PC-9 (cell line): ENCODE results near the gene PTPRS. TPM values are rescaled to one million over a fixed set of nuclear protein-coding genes. Genes with fewer than 3 reads are reported as not detected.

Experiments used
- BruUV-seq: library from RNA; stranded (reverse); fragments of 400-500 nt; replicated peaks from 2 replicates; lab custom pipeline; 2021; lab: Mats Ljungman, UMichigan
- CTCF ChIA-PET: fragments of 300-600 bp; sonication (Branson Sonifier 250); formaldehyde crosslinking; loops from one replicate; lab custom pipeline; 2022; ENCODE audit warnings: antibody characterized with exemption; lab: Charles Lee
- POLR2A ChIA-PET: fragments of 300-600 bp; sonication (Branson Sonifier 250); formaldehyde crosslinking; loops from one replicate; lab custom pipeline; 2022; ENCODE audit warnings: antibody characterized with exemption; ENCODE audit not compliant: unreplicated experiment; lab: Charles Lee
- DNase-seq, 2 experiments: peaks; one replicate each; pipeline versions ENCODE4 v3.0.0 to v3.0.0-alpha.2; 2015 to 2022; ENCODE audit warnings: mixed read lengths in 1 of 2
- H2AFZ ChIP-seq: fragments of 200-600 bp; sonication (generic); 2 replicates; pipeline ENCODE4 v1.8.1; 2017; ENCODE audit warnings: antibody characterized with exemption
- H3F3A ChIP-seq: fragments of 200-600 bp; sonication (generic); 2 replicates; pipeline ENCODE4 v1.8.1; 2017; ENCODE audit warnings: antibody characterized with exemption, mild to moderate bottlenecking, low read depth; ENCODE audit not compliant: insufficient read depth
- H3K27ac ChIP-seq: fragments of 200-600 bp; sonication (generic); 2 replicates; pipeline ENCODE4 v1.6.1; 2016; ENCODE audit warnings: mixed run types
- H3K27me3 ChIP-seq: fragments of 200-600 bp; sonication (generic); 2 replicates; pipeline ENCODE4 v1.6.1; 2016; ENCODE audit warnings: low read depth, mixed run types; ENCODE audit not compliant: insufficient read depth
- H3K36me3 ChIP-seq: fragments of 200-600 bp; sonication (generic); 2 replicates; pipeline ENCODE4 v1.6.1; 2016; ENCODE audit warnings: low read depth, mixed run types
- H3K4me1 ChIP-seq: fragments of 200-600 bp; sonication (generic); replicated peaks from 2 replicates; pipeline ENCODE4 v1.6.1; 2016; ENCODE audit warnings: mixed run types; ENCODE audit not compliant: insufficient read depth
- H3K4me2 ChIP-seq: fragments of 200-600 bp; sonication (generic); 2 replicates; pipeline ENCODE4 v1.6.1; 2017; ENCODE audit warnings: mixed run types
- H3K4me3 ChIP-seq: fragments of 200-600 bp; sonication (generic); 2 replicates; pipeline ENCODE4 v1.6.1; 2016; ENCODE audit warnings: mixed run types
- H3K79me2 ChIP-seq: fragments of 200-600 bp; sonication (generic); 2 replicates; pipeline ENCODE4 v1.6.1; 2017; ENCODE audit warnings: low read depth, mixed run types
- H3K9me2 ChIP-seq: fragments of 200-600 bp; sonication (generic); 2 replicates; pipeline ENCODE4 v1.8.1; 2017; ENCODE audit warnings: mild to moderate bottlenecking; ENCODE audit not compliant: insufficient read depth
- H3K9me3 ChIP-seq: fragments of 200-600 bp; sonication (generic); 2 replicates; pipeline ENCODE4 v1.8.1; 2016; ENCODE audit warnings: low read depth; ENCODE audit not compliant: insufficient read depth
- H4K20me1 ChIP-seq: fragments of 200-600 bp; sonication (generic); 2 replicates; pipeline ENCODE4 v1.8.1; 2017; ENCODE audit not compliant: insufficient read depth
- EZH2 ChIP-seq: fragments of 200-600 bp; sonication (generic); IDR thresholded peaks from 2 replicates; pipeline ENCODE4 v1.8.0; 2017; ENCODE audit warnings: antibody characterized with exemption, low read depth
- intact Hi-C: fragments of 100-400 bp; cut with micrococcal nuclease; formaldehyde crosslinking; loops from one replicate; pipeline ENCODE4 v1.10.0; 2022; ENCODE audit not compliant: unreplicated experiment
- total RNA-seq: library from RNA; stranded (reverse); gene quantifications from 2 replicates; pipeline ENCODE4 v1.2.3, GENCODE V29; 2021
- TF ChIP-seq, protein P1 (sequence below): fragments of 200-600 bp; sonication (generic); conservative IDR thresholded peaks from 2 replicates; pipeline ENCODE4 v1.6.1; 2017; ENCODE audit warnings: mixed run types, antibody characterized with exemption, mild to moderate bottlenecking, moderate library complexity

PTPRS gene
- total RNA-seq, 1 experiment from 2014 or later, result 131 TPM

DNA sequence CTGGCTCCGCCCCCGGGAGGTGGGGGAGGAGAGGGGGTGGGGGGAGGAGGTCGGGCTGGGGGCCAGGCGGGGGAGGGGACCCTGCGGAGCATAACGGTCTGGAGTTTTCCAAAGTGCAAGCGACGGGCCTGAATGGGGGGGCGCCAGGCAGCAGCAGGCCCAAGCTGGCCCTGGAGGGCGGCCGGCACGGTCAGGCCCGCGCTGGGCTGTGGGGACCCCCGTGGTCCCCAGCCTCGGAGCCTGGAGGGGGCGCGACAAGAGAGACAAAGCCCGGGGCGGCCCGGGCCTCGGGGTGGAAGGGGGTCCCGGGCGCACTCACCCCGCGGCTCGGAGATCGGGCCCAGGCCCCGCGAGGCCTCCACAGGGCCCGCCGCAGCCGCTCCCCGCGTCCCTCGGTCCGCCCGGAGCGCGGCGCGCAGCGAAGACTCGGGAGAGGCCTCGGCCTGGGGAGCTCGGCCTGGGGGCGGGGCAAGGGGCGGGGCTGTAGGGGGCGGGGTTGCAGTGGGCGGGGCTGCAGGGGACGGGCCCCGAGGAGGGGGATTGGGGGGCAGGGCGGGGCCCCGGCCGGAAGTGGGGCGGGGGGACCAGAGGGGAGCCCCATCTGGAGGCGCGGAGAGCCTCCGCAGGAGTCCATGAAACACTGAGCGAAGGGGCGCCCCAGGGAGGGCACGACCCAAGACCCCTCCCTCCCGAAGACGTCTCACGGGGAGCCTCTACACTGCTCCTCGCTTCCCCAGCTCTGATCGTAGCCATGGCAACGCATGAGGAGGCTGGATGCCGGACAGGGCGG lies 47.6 kb downstream of the PTPRS start:
- Histone ChIP-seq H3K4me2 (peak overlapping the region; percentile 67), H3F3A (peaks cover 5% of the 10 kb centered on the region; the same call in 1 of the 2 replicates), H3K79me2 (peaks cover 5% of the 10 kb centered on the region; the same call in 1 of the 2 replicates), H3K9me3 (no peaks in the 10 kb centered on the region), H4K20me1 (no peaks in the 10 kb centered on the region; the same call in 1 of the 2 replicates), H3K36me3 (no peaks in the 10 kb centered on the region), H3K4me3 (peak overlapping the region; percentile 58; the same call in 1 of the 2 replicates), H2AFZ (no peak overlapping the region), H3K9me2 (no peaks in the 10 kb centered on the region), H3K27me3 (no peaks in the 10 kb centered on the region), H3K27ac (no peak overlapping the region), H3K4me1 (peaks cover 3% of the 10 kb centered on the region)
- POLR2A ChIA-PET, result interaction anchor here (0.5 kb wide), 1 partner anchor 14 kb away, joined by 3 read pairs; no protein-coding TSS in a partner anchor
- TF ChIP-seq, protein P1, sequence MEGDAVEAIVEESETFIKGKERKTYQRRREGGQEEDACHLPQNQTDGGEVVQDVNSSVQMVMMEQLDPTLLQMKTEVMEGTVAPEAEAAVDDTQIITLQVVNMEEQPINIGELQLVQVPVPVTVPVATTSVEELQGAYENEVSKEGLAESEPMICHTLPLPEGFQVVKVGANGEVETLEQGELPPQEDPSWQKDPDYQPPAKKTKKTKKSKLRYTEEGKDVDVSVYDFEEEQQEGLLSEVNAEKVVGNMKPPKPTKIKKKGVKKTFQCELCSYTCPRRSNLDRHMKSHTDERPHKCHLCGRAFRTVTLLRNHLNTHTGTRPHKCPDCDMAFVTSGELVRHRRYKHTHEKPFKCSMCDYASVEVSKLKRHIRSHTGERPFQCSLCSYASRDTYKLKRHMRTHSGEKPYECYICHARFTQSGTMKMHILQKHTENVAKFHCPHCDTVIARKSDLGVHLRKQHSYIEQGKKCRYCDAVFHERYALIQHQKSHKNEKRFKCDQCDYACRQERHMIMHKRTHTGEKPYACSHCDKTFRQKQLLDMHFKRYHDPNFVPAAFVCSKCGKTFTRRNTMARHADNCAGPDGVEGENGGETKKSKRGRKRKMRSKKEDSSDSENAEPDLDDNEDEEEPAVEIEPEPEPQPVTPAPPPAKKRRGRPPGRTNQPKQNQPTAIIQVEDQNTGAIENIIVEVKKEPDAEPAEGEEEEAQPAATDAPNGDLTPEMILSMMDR, result no peak
- no peak for TF ChIP-seq EZH2
- intact Hi-C loops, result no loop called here
- CTCF ChIA-PET, result interaction anchor here (0.6 to 0.7 kb wide), 2 partner anchors 13 to 25 kb away, joined by 4 read pairs; no protein-coding TSS in a partner anchor
- no TSS peak for BruUV-seq
- DNase-seq, result peak in 1 of 2 experiments; percentile 50

DNA sequence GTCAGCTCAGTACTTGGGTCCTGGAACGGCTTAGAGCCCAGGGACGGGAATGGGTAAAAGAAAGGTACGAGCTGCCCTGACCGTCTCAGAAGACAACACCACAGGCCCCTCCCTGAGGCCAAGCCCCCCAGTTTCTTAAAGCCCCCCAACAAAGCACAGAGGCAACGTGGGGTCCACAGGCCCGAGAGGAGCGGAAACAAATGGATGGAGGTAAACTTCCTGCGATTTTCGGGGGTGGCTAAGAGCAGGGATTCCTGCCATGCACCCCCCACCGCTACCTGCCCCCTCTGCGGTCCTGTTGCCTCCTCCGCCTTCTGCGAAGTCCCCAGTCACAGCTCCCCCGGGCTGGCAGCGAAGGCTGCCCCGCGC lies 48.2 kb downstream of the PTPRS start:
- intact Hi-C loops, result no loop called here
- Histone ChIP-seq H3K9me3 (no peaks in the 10 kb centered on the region), H3K27me3 (no peaks in the 10 kb centered on the region), H3K79me2 (peaks cover 5% of the 10 kb centered on the region; the same call in 1 of the 2 replicates), H3K4me1 (0 out of 2 replicates have a peak, but pooled peaks cover 2% of the 10 kb centered on the region), H2AFZ (no peak overlapping the region), H3K9me2 (no peaks in the 10 kb centered on the region), H4K20me1 (no peaks in the 10 kb centered on the region; the same call in 1 of the 2 replicates), H3K4me3 (peak overlapping the region; percentile 58; the same call in 1 of the 2 replicates), H3K36me3 (no peaks in the 10 kb centered on the region), H3K4me2 (peak overlapping the region; percentile 67), H3K27ac (no peak overlapping the region), H3F3A (0 out of 2 replicates have a peak, but pooled peaks cover 2% of the 10 kb centered on the region)
- TF ChIP-seq EZH2, result no peak
- TF ChIP-seq, protein P1, result no peak
- POLR2A ChIA-PET, result interaction anchor here (0.5 kb wide), 1 partner anchor 15 kb away, joined by 3 read pairs; no protein-coding TSS in a partner anchor
- CTCF ChIA-PET, result no interaction called here
- no TSS peak for BruUV-seq
- no peak for DNase-seq

DNA sequence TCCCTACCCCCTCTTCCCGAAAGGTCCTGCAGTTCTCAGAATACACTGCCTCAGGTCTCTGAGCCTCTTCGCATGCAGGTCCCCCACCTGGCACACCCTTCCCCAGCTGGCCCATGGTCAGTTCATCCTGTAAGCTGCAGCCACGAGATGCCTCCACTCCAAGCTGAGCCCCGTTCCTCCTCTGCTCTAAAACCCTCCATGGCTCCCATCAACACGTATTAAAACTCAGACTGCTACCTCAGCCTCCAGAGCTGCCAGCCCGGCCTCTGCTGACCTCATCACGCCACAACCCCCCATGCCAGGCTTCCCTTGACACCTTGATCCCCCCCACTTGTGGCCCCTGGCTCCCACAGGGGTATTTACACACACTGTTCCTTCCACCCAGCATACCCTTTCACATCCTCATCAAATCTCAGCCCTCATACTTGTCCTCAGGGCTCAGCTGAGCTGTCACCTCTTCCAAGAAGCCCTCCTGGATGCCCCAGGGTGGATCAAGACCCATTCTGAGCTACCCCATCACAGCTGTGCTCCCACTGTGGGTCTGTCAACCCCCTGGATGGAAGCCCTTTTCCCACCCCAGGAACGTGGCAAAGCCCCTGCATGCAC lies 48.9 kb downstream of the PTPRS start:
- intact Hi-C loops, result no loop called here
- DNase-seq, result no peak
- Histone ChIP-seq H3K79me2 (peaks cover 5% of the 10 kb centered on the region; the same call in 1 of the 2 replicates), H3K4me2 (no peak overlapping the region), H3K4me3 (no peak overlapping the region; the same call in 1 of the 2 replicates), H3K27me3 (no peaks in the 10 kb centered on the region), H3K4me1 (0 out of 2 replicates have a peak, but pooled peaks cover 7% of the 10 kb centered on the region), H3K27ac (no peak overlapping the region), H2AFZ (no peak overlapping the region), H3K9me2 (no peaks in the 10 kb centered on the region), H3K9me3 (no peaks in the 10 kb centered on the region), H4K20me1 (no peaks in the 10 kb centered on the region; the same call in 1 of the 2 replicates), H3K36me3 (no peaks in the 10 kb centered on the region), H3F3A (no peaks in the 10 kb centered on the region)
- ChIA-PET POLR2A (no interaction called here), CTCF (no interaction called here)
- BruUV-seq, result no TSS peak
- no peak for TF ChIP-seq EZH2
- TF ChIP-seq, protein P1, result no peak
